Neural progenitor cell (in vitro differentiated cells): ENCODE data around the gene ACOXL. TPM values are rescaled to one million over a fixed set of nuclear protein-coding genes. Genes with fewer than 3 reads are reported as not detected.

ENCODE experiments used
- DNase-seq: peaks from one replicate; pipeline ENCODE4 v3.0.0-alpha.2; 2016; ENCODE audit warnings: low spot score
- H2AFZ ChIP-seq: fragments of 200-600 bp; sonication (generic); replicated peaks from 2 replicates; pipeline ENCODE4 v1.6.1; 2016; ENCODE audit warnings: antibody characterized with exemption
- H3F3A ChIP-seq: fragments of 200-600 bp; sonication (generic); 2 replicates; pipeline ENCODE4 v1.6.1; 2016; ENCODE audit warnings: antibody characterized with exemption, low read depth
- H3K27ac ChIP-seq: fragments of 200-600 bp; sonication (generic); 2 replicates; pipeline ENCODE4 v1.5.1; 2016; ENCODE audit warnings: mild to moderate bottlenecking
- H3K27me3 ChIP-seq: fragments of 200-600 bp; sonication (generic); 2 replicates; pipeline ENCODE4 v1.6.1; 2016; ENCODE audit warnings: mild to moderate bottlenecking, moderate library complexity
- H3K36me3 ChIP-seq: fragments of 200-600 bp; sonication (generic); 2 replicates; pipeline ENCODE4 v1.5.1; 2016
- H3K4me1 ChIP-seq: fragments of 200-600 bp; sonication (generic); 2 replicates; pipeline ENCODE4 v1.6.1; 2016; ENCODE audit warnings: mixed run types
- H3K4me2 ChIP-seq: fragments of 200-600 bp; sonication (generic); 2 replicates; pipeline ENCODE4 v1.6.1; 2016
- H3K4me3 ChIP-seq: fragments of 200-600 bp; sonication (generic); 2 replicates; pipeline ENCODE4 v1.5.1; 2016
- H3K79me2 ChIP-seq: fragments of 200-600 bp; sonication (generic); 2 replicates; pipeline ENCODE4 v1.6.1; 2016; ENCODE audit warnings: low read depth
- H3K9ac ChIP-seq: fragments of 200-600 bp; sonication (generic); 2 replicates; pipeline ENCODE4 v1.6.1; 2016
- H3K9me3 ChIP-seq: fragments of 200-600 bp; sonication (generic); 2 replicates; pipeline ENCODE4 v1.5.1; 2016; ENCODE audit warnings: low read depth
- H4K20me1 ChIP-seq: fragments of 200-600 bp; sonication (generic); 2 replicates; pipeline ENCODE4 v1.6.1; 2016; ENCODE audit warnings: low read depth
- H3K27ac Mint-ChIP-seq: 3 replicates; pipeline ENCODE4 v1.8.0; 2021; ENCODE audit warnings: mixed read lengths
- H3K27me3 Mint-ChIP-seq: 2 replicates; pipeline ENCODE4 v1.8.0; 2022; ENCODE audit warnings: low read depth, mild to moderate bottlenecking, inconsistent platforms, moderate library complexity, mixed read lengths; ENCODE audit not compliant: insufficient read depth
- H3K36me3 Mint-ChIP-seq: 3 replicates; pipeline ENCODE4 v1.8.0; 2021; ENCODE audit warnings: mixed read lengths
- H3K4me1 Mint-ChIP-seq: 3 replicates; pipeline ENCODE4 v1.8.0; 2021; ENCODE audit warnings: mixed read lengths
- H3K4me3 Mint-ChIP-seq: 3 replicates; pipeline ENCODE4 v1.8.0; 2021; ENCODE audit warnings: mild to moderate bottlenecking, moderate library complexity, mixed read lengths
- H3K9me3 Mint-ChIP-seq: 3 replicates; pipeline ENCODE4 v1.8.0; 2020; ENCODE audit warnings: mixed read lengths
- EZH2 ChIP-seq: fragments of 200-600 bp; sonication (generic); IDR thresholded peaks from 2 replicates; pipeline ENCODE4 v1.6.1; 2017; ENCODE audit warnings: antibody characterized with exemption, mild to moderate bottlenecking, moderate library complexity
- EZH2phosphoT487 ChIP-seq: fragments of 200-600 bp; sonication (generic); IDR thresholded peaks from 2 replicates; pipeline ENCODE4 v1.6.1; 2017; ENCODE audit warnings: antibody characterized with exemption
- total RNA-seq: library from RNA; depleted of rRNA; stranded (reverse); fragments of >200 nt; gene quantifications from 2 replicates; pipeline ENCODE4 v1.2.3, GENCODE V29; 2015; ENCODE audit warnings: low replicate concordance
- TF ChIP-seq, protein P1 (sequence below): fragments of 200-600 bp; sonication (generic); IDR thresholded peaks from 2 replicates; pipeline ENCODE4 v1.5.1; 2017; ENCODE audit warnings: antibody characterized with exemption, mild to moderate bottlenecking

Gene ACOXL
- total RNA-seq, 1 donor from 2014 or later: 2.9 TPM

- Histone ChIP-seq H3F3A (no peaks in the 10 kb centered on the region), H3K79me2 (no peaks in the 10 kb centered on the region), H3K27ac (no peak overlapping the region), H3K4me1 (peaks cover 2% of the 10 kb centered on the region), H3K36me3 (no peaks in the 10 kb centered on the region), H2AFZ (no peak overlapping the region), H4K20me1 (no peaks in the 10 kb centered on the region), H3K27me3 (no peaks in the 10 kb centered on the region), H3K9ac (no peak overlapping the region), H3K9me3 (no peaks in the 10 kb centered on the region), H3K4me2 (no peak overlapping the region), H3K4me3 (no peak overlapping the region)
- no peaks in the 10 kb centered on the region for H3K9me3 Mint-ChIP-seq
- no peak overlapping the region for H3K4me3 Mint-ChIP-seq
- H3K4me1 Mint-ChIP-seq: peaks cover 8% of the 10 kb centered on the region
- no peak overlapping the region for H3K27ac Mint-ChIP-seq
- peaks cover 4% of the 10 kb centered on the region for H3K27me3 Mint-ChIP-seq
- no peaks in the 10 kb centered on the region for H3K36me3 Mint-ChIP-seq
- DNase-seq: no peak
- no peak for TF ChIP-seq EZH2phosphoT487
- TF ChIP-seq, protein P1, sequence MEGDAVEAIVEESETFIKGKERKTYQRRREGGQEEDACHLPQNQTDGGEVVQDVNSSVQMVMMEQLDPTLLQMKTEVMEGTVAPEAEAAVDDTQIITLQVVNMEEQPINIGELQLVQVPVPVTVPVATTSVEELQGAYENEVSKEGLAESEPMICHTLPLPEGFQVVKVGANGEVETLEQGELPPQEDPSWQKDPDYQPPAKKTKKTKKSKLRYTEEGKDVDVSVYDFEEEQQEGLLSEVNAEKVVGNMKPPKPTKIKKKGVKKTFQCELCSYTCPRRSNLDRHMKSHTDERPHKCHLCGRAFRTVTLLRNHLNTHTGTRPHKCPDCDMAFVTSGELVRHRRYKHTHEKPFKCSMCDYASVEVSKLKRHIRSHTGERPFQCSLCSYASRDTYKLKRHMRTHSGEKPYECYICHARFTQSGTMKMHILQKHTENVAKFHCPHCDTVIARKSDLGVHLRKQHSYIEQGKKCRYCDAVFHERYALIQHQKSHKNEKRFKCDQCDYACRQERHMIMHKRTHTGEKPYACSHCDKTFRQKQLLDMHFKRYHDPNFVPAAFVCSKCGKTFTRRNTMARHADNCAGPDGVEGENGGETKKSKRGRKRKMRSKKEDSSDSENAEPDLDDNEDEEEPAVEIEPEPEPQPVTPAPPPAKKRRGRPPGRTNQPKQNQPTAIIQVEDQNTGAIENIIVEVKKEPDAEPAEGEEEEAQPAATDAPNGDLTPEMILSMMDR: no peak
- TF ChIP-seq EZH2: no peak
These were observed 78.0 kb downstream of the ACOXL start for GRCh38 chr2:110810404-110810803.

DNA sequence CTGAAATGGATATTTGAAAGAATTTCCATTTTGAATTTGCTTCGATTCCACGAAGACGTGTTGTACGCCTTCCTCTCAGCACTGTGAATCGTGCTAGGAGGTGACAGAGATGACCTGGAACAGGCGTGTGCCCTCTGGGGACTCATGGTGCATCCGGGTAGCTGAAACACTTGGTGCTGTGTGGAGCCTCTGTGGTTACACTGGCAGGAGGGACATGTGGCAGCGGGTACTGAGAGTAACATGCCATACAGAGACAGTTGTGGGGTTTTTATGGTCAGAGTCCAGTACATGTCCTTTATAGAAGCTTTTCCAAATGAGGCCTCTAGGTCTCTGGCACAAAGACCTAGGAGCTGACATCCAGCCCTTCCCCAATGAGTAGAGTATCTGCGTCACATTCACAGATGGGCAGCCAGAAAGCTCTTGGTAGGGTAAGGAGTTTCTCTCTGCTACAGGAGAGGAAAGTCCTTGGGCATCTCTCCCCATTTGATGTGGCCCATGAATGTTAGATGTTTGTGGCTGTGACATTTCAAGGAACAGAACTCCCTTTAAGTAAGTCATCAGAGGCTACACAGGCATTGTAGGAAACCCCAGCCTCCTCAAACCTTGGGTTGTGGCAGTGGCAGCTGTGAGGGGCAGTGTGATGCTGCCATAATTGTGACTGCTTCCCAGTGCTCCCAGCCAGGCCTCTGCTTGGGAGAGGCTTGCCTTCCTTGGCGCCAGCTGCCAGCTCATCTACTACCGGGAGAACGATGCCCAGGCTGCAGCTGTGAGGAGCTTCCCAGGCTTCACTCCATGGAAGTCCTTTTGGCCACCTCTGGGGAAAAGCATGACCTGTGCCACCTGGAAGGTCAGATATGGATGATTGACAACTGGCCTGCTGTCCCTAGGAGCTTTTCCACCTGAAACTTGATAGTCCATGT is 80.6 kb downstream of the ACOXL start:
- H3K36me3 Mint-ChIP-seq: no peaks in the 10 kb centered on the region
- peaks cover 2% of the 10 kb centered on the region for H3K4me1 ChIP-seq
- H3K4me3 ChIP-seq: no peak overlapping the region
- H3K27ac ChIP-seq: no peak overlapping the region
- H3K27ac Mint-ChIP-seq: no peak overlapping the region
- H3K36me3 ChIP-seq: no peaks in the 10 kb centered on the region
- no peak overlapping the region for H3K9ac ChIP-seq
- no peaks in the 10 kb centered on the region for H3K9me3 ChIP-seq
- peaks cover 7% of the 10 kb centered on the region for H3K27me3 Mint-ChIP-seq
- H2AFZ ChIP-seq: no peak overlapping the region
- H3K79me2 ChIP-seq: no peaks in the 10 kb centered on the region
- TF ChIP-seq EZH2phosphoT487: no peak
- no peak for TF ChIP-seq EZH2
- TF ChIP-seq, protein P1: no peak
- no peak overlapping the region for H3K4me3 Mint-ChIP-seq
- no peak for DNase-seq
- H3K4me2 ChIP-seq: no peak overlapping the region
- H3K9me3 Mint-ChIP-seq: no peaks in the 10 kb centered on the region
- H3K27me3 ChIP-seq: no peaks in the 10 kb centered on the region
- no peaks in the 10 kb centered on the region for H4K20me1 ChIP-seq
- H3F3A ChIP-seq: no peaks in the 10 kb centered on the region
- H3K4me1 Mint-ChIP-seq: peaks cover 8% of the 10 kb centered on the region

- Mint-ChIP-seq H3K27ac (no peak overlapping the region), H3K4me3 (no peak overlapping the region), H3K36me3 (no peaks in the 10 kb centered on the region), H3K4me1 (peaks cover 8% of the 10 kb centered on the region), H3K27me3 (peaks cover 7% of the 10 kb centered on the region), H3K9me3 (no peaks in the 10 kb centered on the region)
- no peaks in the 10 kb centered on the region for H3K27me3 ChIP-seq
- no peaks in the 10 kb centered on the region for H3F3A ChIP-seq
- H3K4me3 ChIP-seq: no peak overlapping the region
- no peaks in the 10 kb centered on the region for H4K20me1 ChIP-seq
- no peak overlapping the region for H3K4me2 ChIP-seq
- no peak for TF ChIP-seq EZH2phosphoT487
- TF ChIP-seq, protein P1: no peak
- no peak for TF ChIP-seq EZH2
- H3K4me1 ChIP-seq: peaks cover 2% of the 10 kb centered on the region
- H3K36me3 ChIP-seq: no peaks in the 10 kb centered on the region
- H3K9ac ChIP-seq: no peak overlapping the region
- no peak for DNase-seq
- no peak overlapping the region for H2AFZ ChIP-seq
- H3K79me2 ChIP-seq: no peaks in the 10 kb centered on the region
- H3K9me3 ChIP-seq: no peaks in the 10 kb centered on the region
- no peak overlapping the region for H3K27ac ChIP-seq
These were observed 81.5 kb downstream of the ACOXL start for GRCh38 chr2:110813896-110814295.
